K562 (cell line): ENCODE measurements around the gene FDPS. TPM values are rescaled to one million over a fixed set of nuclear protein-coding genes. Genes with fewer than 3 reads are reported as not detected.

Experiments
- ATF7 ChIP-seq: fragments of 450-650 bp; IDR thresholded peaks from 2 replicates; pipeline ENCODE4 v1.7.1; 2014; ENCODE audit warnings: mild to moderate bottlenecking, moderate library complexity
- CEBPG ChIP-seq, 3 experiments: fragments of 200-800 bp in 1 of 3; sonication (Bioruptor generic) in 1 of 3; sonication (generic) in 1 of 3; formaldehyde crosslinking in 1 of 3; IDR thresholded peaks in 2 of 3; conservative IDR thresholded peaks in 1 of 3; 2 replicates each; pipeline versions ENCODE4 v1.6.1 to v1.8.0; 2016 to 2022; ENCODE audit warnings: missing compliant biosample characterization in 2 of 3, missing genetic modification characterization in 2 of 3, mild to moderate bottlenecking in 1 of 3, missing genetic modification reagents in 1 of 3
- MCM2 ChIP-seq: fragments of 450-650 bp; IDR thresholded peaks from 2 replicates; pipeline ENCODE4 v1.6.1; 2017; ENCODE audit warnings: low read depth, mild to moderate bottlenecking
- NFIX ChIP-seq: fragments of 250-450 bp; sonication (Bioruptor Pico); IDR thresholded peaks from 2 replicates; pipeline ENCODE4 v1.4.0; 2020; ENCODE audit warnings: low read depth, mild to moderate bottlenecking, moderate library complexity
- NFYB ChIP-seq: IDR thresholded peaks from 2 replicates; pipeline ENCODE4 v1.6.1; 2011; ENCODE audit warnings: mild to moderate bottlenecking, moderate library complexity; ENCODE audit not compliant: insufficient read length; ENCODE audit errors: extremely low read depth
- PCBP1 ChIP-seq: fragments of 200-400 bp; formaldehyde crosslinking; IDR thresholded peaks from 2 replicates; pipeline ENCODE4 v1.6.1; 2018; ENCODE audit warnings: mild to moderate bottlenecking, low read depth, low read length; ENCODE audit not compliant: poor library complexity, severe bottlenecking
- ZKSCAN1 ChIP-seq: fragments of 150-350 bp; IDR thresholded peaks from 2 replicates; pipeline ENCODE4 v1.6.1; 2016; ENCODE audit warnings: low read depth, low read length
- ZNF589 ChIP-seq: fragments of 200-800 bp; sonication (Bioruptor generic); IDR thresholded peaks from 2 replicates; pipeline ENCODE4 v1.6.1; 2016; ENCODE audit warnings: low read depth, missing genetic modification characterization, missing compliant biosample characterization
- polyA plus RNA-seq, 8 experiments: library from polyadenylated mRNA; depleted of rRNA in 4 of 8; stranded (reverse) in 5 of 8; unstranded in 3 of 8; fragments of >200 nt; fragmentation: Nextera tagmentation in 2 of 8; fragmentation: Illumina TruSeq in 1 of 8; extraction: Ambion mirVana in 2 of 8; extraction: Trizol in 1 of 8; gene quantifications; 2 replicates each; pipeline versions ENCODE4 v1.2.1 to v1.2.3, GENCODE V29; 2011 to 2014; ENCODE audit warnings: inconsistent platforms in 1 of 8, missing spikeins in 1 of 8
- total RNA-seq, 7 experiments: library from RNA; depleted of rRNA in 6 of 7; stranded (reverse); fragments of >200 nt in 6 of 7; fragmentation: Illumina TruSeq in 2 of 7; extraction: Trizol in 2 of 7; gene quantifications; 2 replicates each; pipeline versions ENCODE4 v1.2.1 to v1.2.3, GENCODE V29; 2011 to 2021; ENCODE audit warnings: low replicate concordance in 1 of 7
- TF ChIP-seq, protein P1 (sequence below): fragments of 450-650 bp; IDR thresholded peaks from 2 replicates; pipeline ENCODE4 v1.6.1; 2016; ENCODE audit warnings: mild to moderate bottlenecking
- TF ChIP-seq, protein P2 (sequence below), 2 experiments: IDR thresholded peaks in 1 of 2; conservative IDR thresholded peaks in 1 of 2; 2 replicates each; pipeline ENCODE4 v1.6.1; 2016; ENCODE audit warnings: low read depth in 2 of 2, mild to moderate bottlenecking in 1 of 2, missing compliant biosample characterization in 1 of 2, missing genetic modification characterization in 1 of 2, moderate library complexity in 1 of 2
- TF ChIP-seq, protein P3 (sequence below), 2 experiments: fragments of 450-650 bp in 1 of 2; sonication (generic) in 1 of 2; formaldehyde crosslinking in 1 of 2; IDR thresholded peaks in 1 of 2; conservative IDR thresholded peaks in 1 of 2; 2 replicates each; pipeline versions ENCODE4 v1.6.1 to v1.8.1; 2016 to 2023; ENCODE audit warnings: mild to moderate bottlenecking in 2 of 2, moderate library complexity in 2 of 2, inconsistent platforms in 1 of 2, missing genetic modification reagents in 1 of 2
- TF ChIP-seq, protein P4 (sequence below): fragments of 250-450 bp; sonication (Bioruptor Pico); IDR thresholded peaks from 2 replicates; pipeline ENCODE4 v1.4.0; 2020; ENCODE audit warnings: mild to moderate bottlenecking, moderate library complexity, borderline replicate concordance
- TF ChIP-seq, protein P5 (sequence below): fragments of 200-800 bp; sonication (Bioruptor generic); IDR thresholded peaks from 2 replicates; pipeline ENCODE4 v1.6.1; 2017; ENCODE audit warnings: missing genetic modification characterization, missing compliant biosample characterization

The FDPS gene
- total and polyA plus RNA-seq, 9 of the 15 experiments (the other 6 are each of a cell fraction or from before 2014, with no cell fraction given) = 247 to 884 (median 360) TPM

DNA sequence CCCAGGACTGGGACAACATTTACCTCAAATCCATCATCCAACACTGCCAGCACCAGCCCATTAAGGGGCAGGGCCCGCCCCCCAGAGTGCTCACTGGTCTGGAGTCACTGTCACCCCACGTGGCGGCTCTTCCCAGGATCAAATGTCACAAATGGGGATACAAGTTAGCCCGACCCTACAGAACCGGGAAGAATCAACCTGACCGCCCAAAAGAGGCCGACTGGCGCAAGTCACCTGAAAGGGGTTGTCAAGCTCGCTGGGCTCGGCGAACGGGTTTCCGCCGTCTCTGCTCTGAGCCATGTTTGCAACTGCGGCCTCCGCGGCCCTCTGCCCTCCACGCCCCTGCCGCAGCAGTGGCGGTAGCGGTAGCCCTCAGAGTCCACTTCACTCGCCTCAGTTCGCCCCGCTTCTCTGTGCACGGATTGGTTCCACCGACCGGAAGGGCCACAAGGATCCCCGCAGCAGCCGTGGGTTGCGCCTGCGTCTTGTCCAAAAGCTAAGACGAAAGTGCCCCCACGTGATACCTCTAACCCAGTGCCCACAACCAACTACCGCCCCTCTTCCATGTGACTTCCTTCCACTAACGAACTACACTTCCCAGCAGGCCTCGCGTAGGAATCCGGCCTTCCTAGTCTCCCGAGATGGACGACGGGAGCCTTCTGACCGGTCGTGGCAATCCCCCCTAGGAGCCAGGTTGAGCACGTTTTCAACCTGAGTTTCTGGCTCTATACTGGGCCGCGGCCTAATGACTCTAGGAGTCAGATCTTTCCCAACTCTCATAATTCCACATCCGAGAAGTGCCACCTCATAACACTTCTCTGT lies 46.6 kb upstream of the FDPS start, which contains the start of gene SCAMP3 (continued):
- TF ChIP-seq, protein P1, sequence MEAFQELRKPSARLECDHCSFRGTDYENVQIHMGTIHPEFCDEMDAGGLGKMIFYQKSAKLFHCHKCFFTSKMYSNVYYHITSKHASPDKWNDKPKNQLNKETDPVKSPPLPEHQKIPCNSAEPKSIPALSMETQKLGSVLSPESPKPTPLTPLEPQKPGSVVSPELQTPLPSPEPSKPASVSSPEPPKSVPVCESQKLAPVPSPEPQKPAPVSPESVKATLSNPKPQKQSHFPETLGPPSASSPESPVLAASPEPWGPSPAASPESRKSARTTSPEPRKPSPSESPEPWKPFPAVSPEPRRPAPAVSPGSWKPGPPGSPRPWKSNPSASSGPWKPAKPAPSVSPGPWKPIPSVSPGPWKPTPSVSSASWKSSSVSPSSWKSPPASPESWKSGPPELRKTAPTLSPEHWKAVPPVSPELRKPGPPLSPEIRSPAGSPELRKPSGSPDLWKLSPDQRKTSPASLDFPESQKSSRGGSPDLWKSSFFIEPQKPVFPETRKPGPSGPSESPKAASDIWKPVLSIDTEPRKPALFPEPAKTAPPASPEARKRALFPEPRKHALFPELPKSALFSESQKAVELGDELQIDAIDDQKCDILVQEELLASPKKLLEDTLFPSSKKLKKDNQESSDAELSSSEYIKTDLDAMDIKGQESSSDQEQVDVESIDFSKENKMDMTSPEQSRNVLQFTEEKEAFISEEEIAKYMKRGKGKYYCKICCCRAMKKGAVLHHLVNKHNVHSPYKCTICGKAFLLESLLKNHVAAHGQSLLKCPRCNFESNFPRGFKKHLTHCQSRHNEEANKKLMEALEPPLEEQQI = no peak
- TF ChIP-seq, protein P2, sequence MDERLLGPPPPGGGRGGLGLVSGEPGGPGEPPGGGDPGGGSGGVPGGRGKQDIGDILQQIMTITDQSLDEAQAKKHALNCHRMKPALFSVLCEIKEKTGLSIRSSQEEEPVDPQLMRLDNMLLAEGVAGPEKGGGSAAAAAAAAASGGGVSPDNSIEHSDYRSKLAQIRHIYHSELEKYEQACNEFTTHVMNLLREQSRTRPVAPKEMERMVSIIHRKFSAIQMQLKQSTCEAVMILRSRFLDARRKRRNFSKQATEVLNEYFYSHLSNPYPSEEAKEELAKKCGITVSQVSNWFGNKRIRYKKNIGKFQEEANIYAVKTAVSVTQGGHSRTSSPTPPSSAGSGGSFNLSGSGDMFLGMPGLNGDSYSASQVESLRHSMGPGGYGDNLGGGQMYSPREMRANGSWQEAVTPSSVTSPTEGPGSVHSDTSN (CRISPR knock-in tag; IDR thresholded peaks at IDR 0.05; ENCODE audit: low read depth) = no peak
- TF ChIP-seq, protein P2 (tag; conservative IDR thresholded peaks at IDR 0.05; ENCODE audit: low read depth) = no peak
- TF ChIP-seq, protein P3, sequence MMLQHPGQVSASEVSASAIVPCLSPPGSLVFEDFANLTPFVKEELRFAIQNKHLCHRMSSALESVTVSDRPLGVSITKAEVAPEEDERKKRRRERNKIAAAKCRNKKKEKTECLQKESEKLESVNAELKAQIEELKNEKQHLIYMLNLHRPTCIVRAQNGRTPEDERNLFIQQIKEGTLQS (IDR thresholded peaks at IDR 0.05) = no peak
- TF ChIP-seq, protein P3 (CRISPR knock-in tag; conservative IDR thresholded peaks at IDR 0.05) = 0 out of 2 replicates have a peak, but pooled peaks have one; percentile 24
- TF ChIP-seq ZNF589 (CRISPR knock-in tag) (peak; percentile 18; the same call in 1 of the 2 replicates), NFIX (CRISPR knock-in tag) (no peak), ATF7 (peak; percentile 74), PCBP1 (no peak), MCM2 (no peak), ZKSCAN1 (no peak), CEBPG (CRISPR knock-in tag; IDR thresholded peaks at IDR 0.05) (peak; percentile 30; the same call in 1 of the 2 replicates), CEBPG (tag; conservative IDR thresholded peaks at IDR 0.05 in 1 of 2, IDR thresholded peaks at IDR 0.05 in 1 of 2) (no peak), NFYB (peak; percentile 38)
- TF ChIP-seq, protein P4, sequence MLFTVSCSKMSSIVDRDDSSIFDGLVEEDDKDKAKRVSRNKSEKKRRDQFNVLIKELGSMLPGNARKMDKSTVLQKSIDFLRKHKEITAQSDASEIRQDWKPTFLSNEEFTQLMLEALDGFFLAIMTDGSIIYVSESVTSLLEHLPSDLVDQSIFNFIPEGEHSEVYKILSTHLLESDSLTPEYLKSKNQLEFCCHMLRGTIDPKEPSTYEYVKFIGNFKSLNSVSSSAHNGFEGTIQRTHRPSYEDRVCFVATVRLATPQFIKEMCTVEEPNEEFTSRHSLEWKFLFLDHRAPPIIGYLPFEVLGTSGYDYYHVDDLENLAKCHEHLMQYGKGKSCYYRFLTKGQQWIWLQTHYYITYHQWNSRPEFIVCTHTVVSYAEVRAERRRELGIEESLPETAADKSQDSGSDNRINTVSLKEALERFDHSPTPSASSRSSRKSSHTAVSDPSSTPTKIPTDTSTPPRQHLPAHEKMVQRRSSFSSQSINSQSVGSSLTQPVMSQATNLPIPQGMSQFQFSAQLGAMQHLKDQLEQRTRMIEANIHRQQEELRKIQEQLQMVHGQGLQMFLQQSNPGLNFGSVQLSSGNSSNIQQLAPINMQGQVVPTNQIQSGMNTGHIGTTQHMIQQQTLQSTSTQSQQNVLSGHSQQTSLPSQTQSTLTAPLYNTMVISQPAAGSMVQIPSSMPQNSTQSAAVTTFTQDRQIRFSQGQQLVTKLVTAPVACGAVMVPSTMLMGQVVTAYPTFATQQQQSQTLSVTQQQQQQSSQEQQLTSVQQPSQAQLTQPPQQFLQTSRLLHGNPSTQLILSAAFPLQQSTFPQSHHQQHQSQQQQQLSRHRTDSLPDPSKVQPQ (CRISPR knock-in tag) = no peak
- TF ChIP-seq, protein P5, sequence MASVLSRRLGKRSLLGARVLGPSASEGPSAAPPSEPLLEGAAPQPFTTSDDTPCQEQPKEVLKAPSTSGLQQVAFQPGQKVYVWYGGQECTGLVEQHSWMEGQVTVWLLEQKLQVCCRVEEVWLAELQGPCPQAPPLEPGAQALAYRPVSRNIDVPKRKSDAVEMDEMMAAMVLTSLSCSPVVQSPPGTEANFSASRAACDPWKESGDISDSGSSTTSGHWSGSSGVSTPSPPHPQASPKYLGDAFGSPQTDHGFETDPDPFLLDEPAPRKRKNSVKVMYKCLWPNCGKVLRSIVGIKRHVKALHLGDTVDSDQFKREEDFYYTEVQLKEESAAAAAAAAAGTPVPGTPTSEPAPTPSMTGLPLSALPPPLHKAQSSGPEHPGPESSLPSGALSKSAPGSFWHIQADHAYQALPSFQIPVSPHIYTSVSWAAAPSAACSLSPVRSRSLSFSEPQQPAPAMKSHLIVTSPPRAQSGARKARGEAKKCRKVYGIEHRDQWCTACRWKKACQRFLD (CRISPR knock-in tag) = no peak; the same call in 1 of the 2 replicates
